Suppressor macrophage (primary cell): Measurements from ENCODE around the gene SLC35D2.
"Not testable (repeated sequence)": the region's sequence is repeated elsewhere in the genome, so short reads cannot be mapped to it uniquely, and the experiment has no call there.

Source experiments
- DNase-seq, 4 experiments: peaks; one replicate each; pipeline ENCODE4 v3.0.0-alpha.2; 2020 to 2022

Gene SLC35D2

GRCh38 chr9:96306958-96307357 lies 76.6 kb downstream of the SLC35D2 start:
- not testable (repeated sequence) for DNase-seq

DNA sequence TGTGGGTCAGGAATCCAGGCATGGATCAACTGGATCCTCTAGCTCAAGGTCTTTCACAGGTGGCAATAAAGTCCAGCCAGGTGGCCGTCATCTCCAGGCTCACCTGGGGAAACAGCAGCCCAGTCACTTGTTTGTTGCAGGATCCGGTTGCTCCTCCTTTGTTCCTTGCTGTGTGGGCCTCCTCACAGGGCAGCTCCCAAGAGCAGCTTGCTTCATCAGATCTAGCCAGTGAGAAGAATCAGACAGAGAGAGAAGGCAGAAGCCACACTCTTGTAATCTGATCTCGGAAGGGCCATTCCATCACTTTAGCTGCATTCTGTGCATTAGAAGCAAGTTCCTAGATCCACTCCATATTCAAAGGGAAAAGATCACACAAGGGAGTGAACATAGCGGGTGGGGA lies 78.3 kb downstream of the SLC35D2 start:
- DNase-seq: no peak

GRCh38 chr9:96304230-96304629 lies 79.3 kb downstream of the SLC35D2 start:
- DNase-seq: no peak

DNA sequence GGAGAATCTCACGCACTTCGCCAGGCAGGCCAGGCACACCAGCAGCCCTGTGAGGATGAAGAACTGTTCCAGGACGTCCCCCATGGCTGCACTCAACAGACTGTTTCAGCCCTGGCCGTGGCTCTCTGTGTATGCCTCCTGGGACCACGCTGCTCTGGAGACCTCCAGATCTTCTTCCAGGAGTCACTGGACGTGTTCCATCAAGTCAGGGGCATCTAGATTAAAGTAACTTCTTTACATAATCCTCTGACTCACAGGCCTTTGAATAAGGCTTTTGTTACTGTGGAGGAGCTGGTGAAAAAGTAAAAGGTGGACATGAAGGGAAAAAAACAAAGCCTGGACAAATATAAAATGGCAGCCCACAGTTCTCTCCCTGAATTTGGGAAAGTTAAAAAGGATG lies 81.5 kb downstream of the SLC35D2 start, which contains the start of gene HSD17B3:
TSS of gene HSD17B3 (minus strand) at position 156 of the 400 bp plus-strand sequence. CDS start at position 84, 72 bp downstream.
- no peak for DNase-seq

DNA sequence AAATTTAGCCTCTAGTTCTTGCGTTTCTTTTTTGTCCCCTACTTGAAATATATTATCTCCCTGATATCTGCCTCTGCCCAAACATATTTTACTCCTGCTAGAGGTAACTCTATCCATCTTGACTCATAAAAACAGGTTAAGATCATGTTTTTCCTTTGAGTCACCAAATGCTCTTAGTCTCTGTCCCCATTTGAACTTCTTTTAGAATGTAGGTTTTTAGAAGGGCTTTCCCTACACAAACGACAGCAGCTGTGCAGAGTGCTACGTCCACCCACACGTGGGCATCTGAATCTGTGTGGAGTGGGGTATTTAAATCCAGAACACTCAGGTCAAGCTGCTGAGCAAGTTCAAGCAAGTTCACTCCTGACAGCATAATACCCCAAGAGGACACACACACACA lies 83.7 kb downstream of the SLC35D2 start:
- DNase-seq: no peak

DNA sequence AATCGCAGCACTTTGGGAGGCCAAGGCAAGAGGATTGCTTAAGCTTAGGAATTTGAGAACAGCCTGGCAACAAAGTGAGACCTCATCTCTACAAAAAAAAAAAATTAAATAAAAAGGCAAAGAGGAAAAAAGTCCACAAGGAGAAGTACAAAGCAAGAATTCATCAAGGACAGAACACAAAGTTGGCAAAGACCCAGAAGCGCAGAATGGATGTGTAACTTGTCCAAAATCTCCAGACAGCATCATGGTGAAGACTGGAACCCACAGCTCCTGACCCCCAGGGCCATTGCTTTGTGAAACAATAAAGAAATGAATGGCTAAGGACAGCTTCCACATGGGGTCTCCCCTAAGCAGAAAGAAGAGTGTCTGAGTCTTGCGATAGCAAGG lies 89.4 kb downstream of the SLC35D2 start:
- DNase-seq: no peak

DNA sequence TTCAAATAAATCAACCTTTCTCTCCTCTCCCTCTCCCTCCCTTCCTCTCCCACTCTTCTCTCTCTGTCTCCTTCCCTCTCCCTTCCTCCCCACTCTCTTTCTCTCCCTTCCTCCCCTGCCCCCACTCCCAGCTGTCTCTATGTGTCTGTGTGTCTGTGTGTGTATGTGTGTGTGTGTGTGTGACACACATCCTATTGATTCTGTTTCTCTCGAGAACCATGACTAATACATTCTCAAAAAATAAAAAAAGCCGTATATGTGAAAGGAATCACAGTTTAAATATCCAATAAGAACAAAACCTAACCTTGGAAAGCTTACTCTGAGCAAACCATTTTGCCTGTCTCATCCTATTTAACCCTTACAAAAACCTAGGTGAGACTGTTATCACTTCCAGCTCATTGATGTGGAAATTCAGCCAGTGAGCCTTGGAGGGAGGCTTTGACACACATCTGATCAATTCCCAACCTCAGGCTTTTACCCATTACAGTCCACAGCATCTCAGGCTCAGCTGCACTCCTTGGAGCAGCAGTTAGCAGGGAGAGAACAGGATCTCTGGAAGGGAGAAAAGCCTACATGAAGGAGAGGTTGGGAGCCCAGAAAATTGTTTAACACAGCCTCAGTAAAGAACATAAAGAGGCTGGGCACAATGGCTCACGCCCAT lies 89.9 kb downstream of the SLC35D2 start:
- no peak for DNase-seq

DNA sequence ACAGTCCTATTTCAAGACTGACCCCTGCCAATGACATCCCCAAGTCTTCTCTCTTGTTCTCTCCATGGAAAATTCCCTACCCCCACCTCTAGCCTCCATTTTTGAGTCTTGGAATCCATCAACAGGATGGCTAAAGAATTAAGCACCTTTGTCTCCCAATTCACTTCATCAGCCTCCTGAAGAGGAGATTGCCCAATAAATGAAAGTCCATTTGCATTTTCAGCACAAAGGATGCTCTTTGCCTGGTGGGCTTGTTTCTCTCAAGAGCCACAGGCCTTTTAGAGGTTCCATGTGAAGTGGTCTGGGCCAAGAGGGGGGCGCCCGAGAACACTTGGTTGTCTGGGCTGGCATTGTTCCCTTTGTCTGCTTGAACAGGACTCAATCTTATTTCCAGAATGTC lies 94.1 kb downstream of the SLC35D2 start:
- no peak for DNase-seq

DNA sequence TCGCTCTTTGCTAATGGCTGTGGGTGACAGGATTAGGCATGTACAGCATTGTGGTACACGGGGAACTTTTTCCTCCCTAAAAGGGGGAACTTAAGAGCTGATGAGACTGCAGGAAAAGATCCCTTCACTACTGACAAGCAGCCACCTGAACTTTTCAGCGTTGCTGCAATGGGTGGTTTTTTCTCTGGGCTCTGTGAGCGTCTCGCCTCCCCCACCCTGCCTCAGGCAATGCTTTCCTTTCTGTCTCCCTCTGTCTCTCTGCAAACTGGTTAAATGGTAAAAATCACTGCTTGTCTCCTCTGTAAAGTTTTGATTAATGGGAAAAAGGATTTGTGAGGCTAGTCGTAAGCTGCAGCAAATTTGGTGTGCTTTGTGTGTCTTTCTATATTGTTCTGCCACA lies 101.9 kb downstream of the SLC35D2 start:
- DNase-seq: no peak

DNA sequence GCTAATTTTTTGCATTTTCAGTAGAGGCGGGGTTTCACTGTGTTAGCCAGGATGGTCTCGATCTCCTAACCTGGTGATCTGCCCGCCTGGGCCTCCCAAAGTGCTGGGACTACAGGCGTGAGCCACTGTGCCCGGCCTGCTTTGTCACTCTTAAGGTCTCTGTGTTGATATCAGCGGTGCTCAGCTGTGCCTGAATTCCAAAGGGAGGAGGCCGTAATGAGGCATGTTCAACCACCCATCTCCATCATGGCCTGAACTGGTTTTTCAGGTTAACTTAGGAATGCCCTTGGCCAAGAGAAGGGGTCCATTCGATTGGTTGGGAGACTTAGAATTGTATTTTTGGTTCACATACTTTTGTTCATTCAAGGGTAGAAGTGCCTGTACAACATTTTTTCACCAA lies 103.6 kb downstream of the SLC35D2 start:
- DNase-seq: no peak

DNA sequence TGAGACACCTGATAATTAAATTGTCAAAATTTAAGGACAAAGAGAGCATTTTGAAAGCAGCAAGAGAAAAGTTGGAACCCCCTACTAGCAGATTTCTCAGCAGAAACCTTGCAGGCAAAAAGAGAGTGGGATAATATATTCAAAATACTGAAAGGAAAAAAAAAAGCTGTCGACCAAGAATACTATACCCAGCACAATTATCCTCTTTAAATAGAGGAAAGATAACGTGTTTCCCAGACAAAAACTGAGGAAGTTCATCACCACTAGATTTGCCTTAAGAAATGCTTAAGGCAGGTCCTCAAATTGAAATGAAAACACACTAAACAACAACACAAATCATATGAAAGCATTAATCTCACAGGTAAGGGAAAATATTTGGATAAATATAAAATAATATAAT lies 108.6 kb downstream of the SLC35D2 start:
- DNase-seq: peak in 1 of 4 experiments; percentile 0
